Tibial artery (tissue), 4 donors: ENCODE results near the gene SEPTIN3.

Source experiments
- DNase-seq, 2 donors: peaks; one replicate each; pipeline ENCODE4 v3.0.0-alpha.2; 2019
- H3K27ac ChIP-seq, 2 donors: fragments of 200-600 bp; sonication (generic) in 1 of 2; 1 replicate in 1 of 2; 2 replicates in 1 of 2; pipeline ENCODE4 v1.5.1; 2018 to 2019; ENCODE audit warnings: mild to moderate bottlenecking in 1 of 2
- H3K27me3 ChIP-seq, 2 donors: fragments of 200-600 bp; sonication (generic) in 1 of 2; one replicate each; pipeline versions ENCODE4 v1.5.1 to v1.6.0; 2016 to 2019
- H3K36me3 ChIP-seq, 3 donors: fragments of 200-600 bp; sonication (generic) in 2 of 3; one replicate each; pipeline ENCODE4 v1.5.1; 2016 to 2019; ENCODE audit warnings: mild to moderate bottlenecking in 2 of 3
- H3K4me1 ChIP-seq, 4 donors: fragments of 200-600 bp; sonication (generic) in 2 of 4; 1 replicate in 3 of 4; 2 replicates in 1 of 4; pipeline ENCODE4 v1.5.1; 2016 to 2019
- H3K4me3 ChIP-seq, 2 donors: fragments of 200-600 bp; sonication (generic) in 1 of 2; 1 replicate in 1 of 2; 2 replicates in 1 of 2; pipeline ENCODE4 v1.5.1; 2018 to 2019; ENCODE audit warnings: mild to moderate bottlenecking in 2 of 2
- H3K9me3 ChIP-seq, 3 donors: fragments of 200-600 bp; sonication (generic) in 1 of 3; one replicate each; pipeline ENCODE4 v1.5.1; 2016 to 2019
- CTCF ChIP-seq, 2 experiments: fragments of 200-600 bp in 1 of 2; fragments of 450-650 bp in 1 of 2; IDR thresholded peaks; one replicate each; pipeline ENCODE4 v1.5.1; 2017 to 2019; ENCODE audit warnings: antibody characterized with exemption in 2 of 2, mild to moderate bottlenecking in 1 of 2, moderate library complexity in 1 of 2
- intact Hi-C: fragments of 100-400 bp; cut with DNase I; formaldehyde crosslinking; loops from one replicate; pipeline ENCODE4 v1.15.0; 2023; ENCODE audit warnings: low total_unique reads

Gene SEPTIN3

DNA sequence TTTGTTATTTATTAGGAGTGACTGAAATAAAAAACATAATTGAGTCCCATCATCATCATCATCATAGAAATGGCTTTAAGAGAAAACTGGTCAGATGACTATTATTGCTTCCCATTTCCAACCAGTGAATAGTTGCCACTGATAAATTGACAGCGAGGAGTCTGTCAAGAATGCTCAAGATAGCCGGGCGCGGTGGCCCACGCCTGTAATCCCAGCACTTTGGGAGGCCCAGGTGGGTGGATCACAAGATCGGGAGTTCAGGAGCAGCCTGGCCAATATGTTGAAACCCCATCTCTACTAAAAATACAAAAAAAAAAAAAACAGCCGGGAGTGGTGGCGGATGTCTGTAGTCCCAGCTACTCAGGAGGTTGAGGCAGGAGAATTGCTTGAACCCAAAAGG is 31.2 kb downstream of the SEPTIN3 start:
- Histone ChIP-seq H3K9me3 (no peaks in the 10 kb centered on the region), H3K4me3 (no peak overlapping the region), H3K4me1 (peaks cover 0 to 8% (median 0%) of the 10 kb centered on the region in 4 donors), H3K27me3 (peaks cover 0 to 38% of the 10 kb centered on the region in 2 donors), H3K36me3 (no peaks in the 10 kb centered on the region), H3K27ac (no peak overlapping the region)
- no peak for DNase-seq
- intact Hi-C loops: no loop called here
- TF ChIP-seq CTCF (IDR thresholded peaks at IDR 0.05): no peak

GRCh38 chr22:42001121-42001520 is 31.9 kb downstream of the SEPTIN3 start:
- intact Hi-C loops: no loop called here
- Histone ChIP-seq H3K27ac (no peak overlapping the region), H3K27me3 (peaks cover 0 to 38% of the 10 kb centered on the region in 2 donors), H3K4me3 (no peak overlapping the region), H3K36me3 (no peaks in the 10 kb centered on the region), H3K9me3 (no peaks in the 10 kb centered on the region), H3K4me1 (peaks cover 0 to 8% (median 0%) of the 10 kb centered on the region in 4 donors)
- TF ChIP-seq CTCF (IDR thresholded peaks at IDR 0.05): no peak
- DNase-seq: no peak

DNA sequence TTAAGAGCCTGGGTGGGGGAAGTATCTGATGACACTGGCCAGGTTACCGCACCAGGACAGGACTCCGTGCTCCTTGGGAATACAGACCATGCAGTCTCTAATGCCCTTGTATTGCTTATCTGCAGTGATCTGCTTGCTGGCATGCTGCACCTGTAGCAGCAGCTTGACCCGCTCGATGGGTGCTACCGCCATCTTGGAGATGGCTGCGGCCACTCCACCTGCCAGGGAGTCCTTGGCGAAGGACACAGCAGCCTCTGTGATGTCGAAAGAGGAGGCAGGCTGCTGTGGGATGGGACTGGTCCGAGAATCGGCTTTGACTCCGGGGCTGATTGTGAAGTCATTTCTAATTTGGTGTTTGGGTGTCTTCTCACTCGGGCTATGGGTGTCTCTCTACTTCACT is 32.5 kb downstream of the SEPTIN3 start:
- no peaks in the 10 kb centered on the region for H3K9me3 ChIP-seq
- H3K36me3 ChIP-seq: no peaks in the 10 kb centered on the region
- no peak for DNase-seq
- peaks cover 0 to 36% of the 10 kb centered on the region in 2 donors for H3K27me3 ChIP-seq
- H3K4me1 ChIP-seq: peaks cover 0 to 8% (median 0%) of the 10 kb centered on the region in 4 donors
- intact Hi-C loops: no loop called here
- H3K4me3 ChIP-seq: no peak overlapping the region
- H3K27ac ChIP-seq: no peak overlapping the region
- TF ChIP-seq CTCF (IDR thresholded peaks at IDR 0.05): no peak

DNA sequence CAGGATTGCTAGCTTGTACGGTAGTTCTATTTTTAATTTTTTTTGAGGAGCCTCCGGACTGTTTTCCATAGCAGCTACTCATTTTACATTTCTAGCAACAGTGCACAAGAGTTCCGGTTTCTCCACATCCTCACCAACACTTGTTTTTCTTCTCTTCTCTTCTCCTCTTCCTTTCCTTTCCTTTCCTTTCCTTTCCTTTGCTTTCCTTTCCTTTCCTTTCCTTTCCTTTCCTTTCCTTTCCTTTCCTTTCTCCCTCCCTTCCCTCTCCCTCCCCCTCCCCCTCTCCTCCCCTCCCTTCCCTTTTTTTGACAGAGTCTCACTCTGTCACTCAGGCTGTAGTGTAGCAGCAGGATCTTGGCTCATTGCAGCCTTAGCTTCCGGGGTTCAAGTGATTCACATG is 38.7 kb downstream of the SEPTIN3 start:
- H3K27me3 ChIP-seq: no peaks in the 10 kb centered on the region
- H3K4me1 ChIP-seq: no peaks in the 10 kb centered on the region
- no peak overlapping the region for H3K27ac ChIP-seq
- TF ChIP-seq CTCF (IDR thresholded peaks at IDR 0.05): no peak
- no peaks in the 10 kb centered on the region for H3K36me3 ChIP-seq
- no peak for DNase-seq
- no peak overlapping the region for H3K4me3 ChIP-seq
- intact Hi-C loops: no loop called here
- H3K9me3 ChIP-seq: peaks cover 0 to 23% (median 19%) of the 10 kb centered on the region in 3 donors

GRCh38 chr22:42010778-42011177 is 41.5 kb downstream of the SEPTIN3 start:
- Histone ChIP-seq H3K4me3 (no peak overlapping the region), H3K27me3 (no peaks in the 10 kb centered on the region), H3K4me1 (no peaks in the 10 kb centered on the region), H3K36me3 (no peaks in the 10 kb centered on the region), H3K9me3 (peaks cover 0 to 23% (median 19%) of the 10 kb centered on the region in 3 donors), H3K27ac (no peak overlapping the region)
- intact Hi-C loops: no loop called here
- DNase-seq: no peak
- TF ChIP-seq CTCF (IDR thresholded peaks at IDR 0.05): no peak

- no peak for DNase-seq
- Histone ChIP-seq H3K4me1 (no peaks in the 10 kb centered on the region), H3K4me3 (no peak overlapping the region), H3K36me3 (no peaks in the 10 kb centered on the region), H3K27me3 (peaks cover 0 to 4% of the 10 kb centered on the region in 2 donors), H3K9me3 (peaks cover 0 to 23% (median 15%) of the 10 kb centered on the region in 3 donors), H3K27ac (no peak overlapping the region)
- intact Hi-C loops: no loop called here
- TF ChIP-seq CTCF (IDR thresholded peaks at IDR 0.05): no peak
These were observed 44.1 kb downstream of the SEPTIN3 start for GRCh38 chr22:42013385-42013784.
